Measurements from ENCODE around the gene MOB1B.
A peak's percentile ranks its signal among the peaks of the same experiment; 100 is the strongest.
"Not testable (repeated sequence)": the region's sequence is repeated elsewhere in the genome, so short reads cannot be mapped to it uniquely, and the experiment has no call there.

Gene MOB1B

GRCh38 chr4:71009890-71010588 is 107.9 kb downstream of the MOB1B start:
- DNase-seq, result peak in 1 of 2 donors; percentile 58

GRCh38 chr4:71011451-71011850 is 109.3 kb downstream of the MOB1B start:
- DNase-seq, result no peak

- DNase-seq, result not testable (repeated sequence)
These were observed 115.2 kb downstream of the MOB1B start for GRCh38 chr4:71017391-71017790.

- DNase-seq, result no peak
These were observed 118.4 kb downstream of the MOB1B start for GRCh38 chr4:71020611-71021010.

- no peak for DNase-seq
These were observed 123.5 kb downstream of the MOB1B start for GRCh38 chr4:71025654-71026053.

DNA sequence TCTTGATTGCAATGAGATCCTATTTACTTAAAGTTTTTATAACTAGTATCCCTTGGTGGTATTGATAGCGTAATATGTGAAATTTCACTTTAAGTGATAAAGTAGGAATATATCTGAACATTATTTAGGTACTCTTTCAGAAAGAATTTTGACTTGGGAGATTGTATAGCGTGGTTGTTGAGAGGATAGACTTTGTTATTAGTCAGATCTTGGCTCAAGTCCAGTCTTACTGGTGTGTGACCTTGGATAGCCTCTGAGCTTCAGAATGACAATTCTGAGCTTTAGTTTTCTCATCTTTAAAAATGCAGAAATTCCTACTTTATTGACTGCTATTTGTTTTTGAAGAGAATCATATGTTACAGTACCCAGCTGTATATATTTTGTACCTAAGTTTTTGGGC is 123.9 kb downstream of the MOB1B start:
- no peak for DNase-seq

DNA sequence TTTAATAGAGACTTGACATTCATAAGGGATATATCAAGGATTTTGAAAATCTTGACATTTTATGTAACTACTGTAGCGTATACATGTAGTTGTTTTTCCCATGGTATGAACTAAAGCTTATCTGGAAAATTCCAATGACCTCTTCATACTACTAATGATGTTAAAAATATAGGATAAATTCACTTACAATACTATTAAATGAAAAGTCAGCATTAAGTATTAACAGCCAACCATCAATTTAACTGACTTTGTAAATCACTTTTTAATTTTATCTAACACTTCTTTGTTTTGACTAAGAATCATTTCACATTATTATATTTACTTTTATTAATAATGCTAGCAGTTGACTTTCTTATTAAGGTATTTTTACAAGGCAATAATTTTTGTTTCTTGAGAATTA is 125.4 kb downstream of the MOB1B start:
- no peak for DNase-seq

- DNase-seq, result no peak
These were observed 127.3 kb downstream of the MOB1B start for GRCh38 chr4:71029504-71029903.

GRCh38 chr4:71032106-71032505 is 129.9 kb downstream of the MOB1B start:
- not testable (repeated sequence) for DNase-seq
